Stimulated activated CD4-positive, alpha-beta T cell treated with anti-CD3 and anti-CD28 coated beads, Interleukin-12 subunit alpha, Interleukin-12 subunit beta, amount 100 ng/mL, for 4 hours (primary cell): ENCODE results near the gene TMEM59L.

ENCODE experiments used
- DNase-seq: peaks from one replicate; pipeline ENCODE4 v3.0.0-alpha.2; 2020

The TMEM59L gene

GRCh38 chr19:18639706-18640243 lies 27.1 kb downstream of the TMEM59L start:
- DNase-seq: no peak

GRCh38 chr19:18644196-18645034 lies 31.7 kb downstream of the TMEM59L start:
- no peak for DNase-seq

DNA sequence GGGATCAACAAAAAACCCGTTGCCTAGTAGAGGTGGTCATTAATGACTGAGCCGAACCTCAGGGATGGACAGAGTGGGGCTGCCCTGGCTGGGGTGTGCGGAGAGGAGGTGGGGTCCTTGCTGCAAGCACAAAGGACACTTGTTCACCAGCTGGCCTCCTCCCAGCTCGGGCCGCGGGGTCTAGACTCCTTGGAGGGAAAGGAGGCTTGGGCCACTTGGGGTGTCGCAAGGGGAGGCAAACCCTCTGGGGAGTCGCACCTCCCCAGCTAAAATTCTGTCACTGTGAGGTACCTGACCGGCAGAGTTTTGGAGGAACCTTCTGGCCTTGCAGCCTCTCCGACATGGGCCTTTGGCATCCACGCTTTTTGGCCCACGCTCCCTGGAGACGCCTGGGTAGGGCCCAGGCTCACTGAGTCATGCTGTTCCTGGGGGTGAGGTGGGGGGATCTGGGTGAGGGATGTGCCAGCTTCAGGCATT lies 32.4 kb downstream of the TMEM59L start:
- DNase-seq: no peak

DNA sequence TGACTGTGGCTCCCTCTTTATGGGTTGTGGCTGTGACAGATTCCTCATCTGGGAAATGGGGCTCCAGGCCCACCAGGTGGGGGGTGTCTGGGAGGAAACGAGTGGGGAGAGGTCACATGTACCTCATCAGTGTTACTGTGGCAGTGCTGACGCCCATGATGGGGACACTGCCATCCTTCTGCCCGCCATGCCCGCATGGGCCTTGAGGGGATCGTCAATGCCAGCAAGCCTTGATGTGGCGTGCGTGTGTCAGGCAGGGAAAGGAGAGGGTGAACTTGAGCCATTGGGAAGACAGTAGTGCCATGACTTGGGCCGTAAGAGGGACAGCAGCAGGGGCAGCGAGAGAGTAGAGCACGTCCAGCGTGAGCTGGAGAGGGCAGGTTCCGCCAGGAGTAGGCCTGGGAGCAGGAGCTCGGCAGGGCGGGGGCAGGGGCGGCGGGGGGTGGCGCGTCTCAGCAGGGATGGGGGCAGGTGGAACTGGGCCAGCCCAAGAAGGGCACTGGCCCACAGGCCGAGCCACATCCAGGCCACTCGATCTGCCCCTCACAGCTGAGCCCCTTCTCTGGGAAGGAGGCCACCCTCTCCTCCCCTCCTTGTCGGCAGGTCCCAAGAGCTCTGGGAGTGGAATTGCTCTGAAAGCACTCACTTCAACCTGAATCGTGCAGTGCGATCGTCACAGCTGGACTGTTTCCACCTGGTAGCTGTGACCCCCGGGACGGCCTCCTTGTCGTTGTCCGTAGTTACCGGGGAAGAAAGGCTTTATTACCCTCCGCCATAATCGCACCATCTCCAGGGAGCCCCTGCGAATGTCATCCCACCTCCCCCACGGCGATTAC lies 34.1 kb downstream of the TMEM59L start:
- no peak for DNase-seq

DNA sequence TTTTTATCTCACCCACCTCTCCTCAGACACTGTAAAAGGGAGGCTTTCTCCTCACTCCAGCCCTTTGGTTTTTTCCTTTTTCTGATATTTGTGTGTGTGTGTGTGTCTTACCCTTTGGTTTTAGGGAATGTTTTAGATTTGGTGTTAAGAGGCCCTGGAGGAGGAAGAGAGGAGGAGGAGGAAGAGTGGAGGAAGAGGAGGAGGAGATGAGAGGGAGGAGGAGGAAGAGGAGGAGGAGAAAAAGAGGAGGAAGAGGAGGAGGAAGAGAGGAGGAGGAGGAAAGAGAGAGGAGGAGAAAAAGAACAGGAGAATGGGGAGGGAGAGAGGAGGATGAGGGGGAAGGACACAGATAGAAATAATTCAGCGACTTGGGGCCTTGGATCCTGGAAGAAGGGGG lies 34.7 kb downstream of the TMEM59L start:
- no peak for DNase-seq

DNA sequence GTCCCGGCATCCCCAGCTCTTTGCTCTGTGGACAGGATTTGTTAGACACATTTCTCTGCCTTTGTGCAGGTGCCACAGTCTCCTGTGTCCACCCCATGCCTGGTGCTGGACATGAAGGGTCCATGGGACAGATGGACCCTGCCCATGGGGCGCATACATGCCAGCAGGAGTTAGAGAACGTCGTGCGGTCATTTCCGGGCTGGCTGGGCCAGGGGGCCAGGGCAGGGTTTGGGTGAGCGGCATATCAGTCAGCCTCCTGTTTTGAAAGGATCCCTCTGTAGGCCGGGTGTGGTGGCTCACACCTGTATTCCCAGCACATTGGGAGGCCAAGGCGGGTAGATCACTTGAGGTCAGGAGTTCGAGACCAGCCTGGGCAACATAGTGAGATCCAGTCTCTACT lies 35.1 kb downstream of the TMEM59L start:
- no peak for DNase-seq

- no peak for DNase-seq
Measured at GRCh38 chr19:18648973-18649315, 36.3 kb downstream of the TMEM59L start.

DNA sequence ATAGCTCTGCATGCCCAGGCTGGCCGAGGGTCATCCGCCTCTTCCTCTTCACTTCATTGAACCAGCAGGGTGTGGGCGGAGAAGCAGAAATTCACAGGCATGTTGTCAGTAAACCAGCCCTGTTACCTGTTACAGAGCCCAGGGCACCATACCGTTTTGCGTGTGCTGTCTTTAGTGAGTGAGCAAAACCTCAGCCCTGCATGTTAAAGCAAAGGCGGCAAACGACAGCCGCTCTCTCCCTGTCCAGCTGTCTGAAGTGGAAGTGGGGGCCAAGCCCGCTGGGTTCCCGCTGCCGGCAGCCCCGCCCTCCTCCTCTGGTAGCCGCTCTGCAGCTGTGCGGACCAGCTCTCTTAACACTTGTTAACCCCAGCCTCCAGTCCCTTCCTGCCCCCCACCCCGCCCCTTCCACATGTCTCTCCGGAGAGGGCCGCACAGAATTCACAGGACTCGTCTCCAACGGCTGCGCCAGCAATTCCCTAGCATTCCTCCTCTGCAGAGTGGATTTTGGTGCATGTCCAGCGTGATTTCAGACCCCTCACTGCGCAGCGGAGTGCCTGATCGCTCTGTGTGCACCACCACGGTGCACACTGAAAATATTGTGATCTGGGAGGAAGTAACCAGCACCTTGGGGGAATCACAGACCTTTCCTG lies 36.8 kb downstream of the TMEM59L start:
- no peak for DNase-seq

DNA sequence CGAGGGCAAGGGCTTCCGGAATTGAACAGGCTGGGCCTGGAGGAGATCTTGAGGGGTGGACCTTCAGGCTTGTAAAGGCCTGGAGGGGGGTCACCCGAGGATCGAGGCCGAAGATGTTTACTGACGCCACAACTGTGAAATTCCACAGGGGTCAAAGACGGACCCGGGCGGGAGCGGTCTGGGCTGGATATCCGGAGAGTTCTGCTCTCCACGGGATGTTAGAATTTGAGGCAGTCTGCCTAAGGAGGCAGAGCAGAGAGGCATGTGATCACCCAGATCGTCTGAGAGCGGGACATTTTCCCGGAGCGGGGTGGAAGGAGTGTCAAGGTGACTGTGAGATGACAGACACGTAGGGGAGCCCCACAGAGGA lies 37.3 kb downstream of the TMEM59L start:
- no peak for DNase-seq

GRCh38 chr19:18650468-18651041 lies 37.9 kb downstream of the TMEM59L start:
- DNase-seq: no peak

DNA sequence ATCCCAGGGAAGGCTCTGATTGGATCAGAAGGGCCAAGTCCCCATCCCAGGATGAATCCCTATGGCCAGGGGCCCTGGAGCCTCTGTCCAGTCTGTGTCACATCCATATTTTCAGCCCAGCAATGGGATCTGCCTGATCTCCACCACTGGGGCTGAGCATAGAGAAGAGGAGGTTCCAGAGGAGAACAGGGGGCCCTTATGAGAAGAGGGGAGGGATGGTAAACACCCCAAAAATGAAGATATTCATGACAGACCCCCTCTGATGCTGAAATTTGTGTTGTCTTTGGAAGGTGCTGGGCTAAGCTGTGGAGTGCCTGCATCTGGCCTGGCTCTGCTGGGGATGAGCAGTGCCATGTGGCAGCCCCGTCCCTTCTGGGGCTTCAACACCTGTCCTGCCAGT lies 38.6 kb downstream of the TMEM59L start:
- no peak for DNase-seq

DNA sequence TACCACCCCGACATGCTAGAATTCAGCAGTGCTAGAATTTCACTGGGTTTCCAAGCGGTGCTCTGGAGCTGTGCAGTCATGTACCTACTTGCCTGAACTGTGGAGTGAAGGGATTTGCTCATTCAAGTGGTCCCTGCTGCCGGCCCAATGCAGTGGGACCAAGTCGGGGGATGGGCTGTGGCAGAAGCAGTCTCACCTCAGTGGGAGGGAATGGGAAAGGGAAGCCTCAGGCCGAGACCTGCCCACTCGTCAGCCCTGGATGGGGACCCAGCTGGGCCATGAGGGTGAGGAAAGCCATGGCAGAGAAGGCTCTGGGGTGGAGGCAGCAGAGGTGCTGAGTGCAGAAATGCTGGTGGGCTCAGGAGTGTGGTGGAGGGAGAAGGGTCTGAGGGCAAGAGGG lies 39.1 kb downstream of the TMEM59L start:
- DNase-seq: no peak

DNA sequence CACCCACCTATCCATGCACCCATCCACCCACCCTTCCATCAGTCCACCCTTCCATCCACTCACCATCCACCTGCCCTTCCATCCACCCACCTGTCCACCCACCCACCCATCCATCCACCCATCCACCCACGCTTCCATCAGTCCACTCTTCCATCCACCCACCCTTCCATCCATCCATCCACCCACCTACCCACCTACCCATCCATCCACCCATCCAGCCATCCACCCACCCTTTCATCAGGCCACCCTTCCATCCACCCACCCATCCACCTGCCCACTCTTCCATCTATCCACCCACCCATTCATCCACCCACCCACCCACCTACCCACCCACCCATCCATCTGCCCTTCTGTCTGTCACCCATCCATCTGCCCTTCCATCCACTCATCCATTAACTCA lies 41.2 kb downstream of the TMEM59L start:
- no peak for DNase-seq

GRCh38 chr19:18654469-18654868 lies 41.8 kb downstream of the TMEM59L start:
- no peak for DNase-seq

DNA sequence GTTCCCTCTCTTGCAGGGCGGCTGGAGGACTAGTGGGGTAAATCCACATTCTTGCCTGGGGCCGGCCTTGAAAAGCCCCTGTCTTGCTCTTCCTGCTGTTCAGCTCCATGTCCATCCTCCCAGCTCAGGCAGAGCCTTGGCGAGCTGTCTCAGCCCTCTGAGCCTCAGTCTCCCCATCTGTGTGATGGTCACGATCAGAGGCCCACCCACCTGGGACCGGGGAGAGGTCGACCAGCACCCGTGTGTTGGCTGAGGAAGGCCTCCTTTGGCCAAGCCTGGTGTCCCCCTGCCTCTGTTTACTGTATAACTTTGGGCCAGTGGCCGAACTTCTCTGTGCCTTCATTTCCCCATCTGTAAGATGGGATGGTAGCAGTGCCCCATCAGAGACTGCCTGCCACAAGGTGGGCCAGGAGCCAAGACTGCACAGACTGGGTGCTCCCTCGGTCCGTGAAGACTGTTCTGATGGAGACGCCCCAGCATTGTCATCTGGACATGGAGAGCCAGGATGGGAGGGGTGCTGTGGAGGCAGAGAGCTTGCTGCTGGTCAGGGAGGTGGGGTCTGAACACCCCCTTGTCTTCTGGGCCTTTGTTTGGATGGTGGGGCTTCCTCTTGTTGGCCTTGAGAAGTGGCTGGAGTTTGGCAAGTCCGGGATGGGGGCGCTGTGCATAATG lies 42.6 kb downstream of the TMEM59L start:
- DNase-seq: no peak

DNA sequence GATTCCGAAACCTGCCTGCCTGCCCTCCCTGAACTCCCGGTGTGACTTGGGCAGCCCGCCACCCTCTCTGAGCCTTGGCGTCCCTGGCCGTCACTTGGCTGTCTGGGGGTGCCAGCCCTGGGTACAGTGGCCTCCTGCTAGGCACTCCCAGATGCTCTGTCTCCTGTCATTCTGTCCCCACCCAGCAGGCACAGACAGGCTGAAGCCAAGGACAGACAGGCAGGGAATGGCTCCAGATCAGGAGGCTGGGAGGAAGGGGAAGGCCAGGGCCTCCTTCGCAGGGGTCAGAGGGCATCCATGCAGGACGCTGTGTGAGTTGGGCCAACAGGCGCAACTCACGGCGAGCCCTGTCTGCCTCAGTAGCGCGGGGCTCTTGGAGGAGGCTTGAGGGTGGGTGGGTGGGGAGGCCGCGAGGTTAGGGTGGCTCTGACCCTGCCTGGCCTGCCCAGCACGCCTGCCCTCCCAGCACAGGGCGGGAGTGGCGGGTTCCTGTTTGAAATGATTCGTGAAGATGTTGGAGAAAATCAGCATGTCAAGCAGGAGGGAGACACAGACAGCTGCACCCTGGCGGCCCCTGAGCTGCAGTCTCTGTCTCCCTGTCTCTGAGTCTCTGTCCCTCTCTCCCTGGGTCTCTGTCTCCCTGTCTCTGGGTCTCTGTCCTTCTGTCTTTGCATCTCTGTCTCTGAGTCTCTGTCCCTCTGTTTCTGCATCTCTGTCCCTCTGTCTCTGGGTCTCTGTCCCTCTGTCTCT lies 43.8 kb downstream of the TMEM59L start:
- DNase-seq: no peak

GRCh38 chr19:18657590-18658365 lies 45.1 kb downstream of the TMEM59L start:
- DNase-seq: no peak

- no peak for DNase-seq
Measured at GRCh38 chr19:18658366-18658855, 45.7 kb downstream of the TMEM59L start.

DNA sequence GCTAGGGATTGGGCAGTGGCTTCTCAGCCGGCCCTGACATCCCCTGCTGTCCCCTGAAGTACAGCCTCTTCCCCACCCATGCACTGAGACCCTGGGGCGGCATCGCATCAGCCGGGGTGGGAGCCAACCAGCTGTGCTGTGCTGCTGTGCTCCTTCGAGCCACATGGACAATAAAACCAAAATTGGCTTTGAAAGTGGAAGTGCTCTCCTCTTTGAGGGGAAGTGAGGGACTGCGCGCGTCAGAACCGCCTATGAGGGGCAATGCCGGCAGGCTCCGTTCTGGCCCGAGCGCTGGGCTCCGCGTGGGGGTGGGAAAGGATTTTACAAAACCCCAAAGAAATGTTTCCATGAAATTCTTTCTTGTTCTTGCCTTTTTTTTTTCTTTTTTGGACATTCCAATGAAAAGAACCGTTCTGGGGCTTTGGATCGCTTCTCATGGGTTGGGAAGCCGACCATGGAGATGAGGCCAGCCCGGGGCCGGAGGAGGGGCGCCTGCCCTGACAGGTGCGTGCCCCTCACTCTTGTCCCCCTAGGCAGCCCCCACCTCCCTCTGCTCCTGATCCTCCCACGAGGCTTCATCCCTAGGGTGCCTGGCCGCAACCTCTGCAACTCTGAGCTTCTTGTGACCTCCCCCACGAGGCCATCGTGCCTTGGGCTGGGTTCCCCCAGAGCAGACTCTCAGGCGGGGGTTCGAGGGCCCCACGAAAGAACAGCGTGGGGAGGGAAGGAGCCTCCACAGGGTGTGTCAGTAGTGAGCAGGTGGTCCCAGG lies 46.8 kb downstream of the TMEM59L start:
- no peak for DNase-seq
